GM12878 (cell line): ENCODE data around the gene MIEF1.

ENCODE experiments used
- CHD4 ChIP-seq: fragments of 200-600 bp; sonication (generic); IDR thresholded peaks from 2 replicates; pipeline ENCODE4 v1.6.1; 2016; ENCODE audit warnings: mild to moderate bottlenecking
- EED ChIP-seq: sonication (generic); IDR thresholded peaks from 2 replicates; pipeline ENCODE4 v1.6.1; 2016; ENCODE audit warnings: antibody characterized with exemption, low read depth
- NKRF ChIP-seq: fragments of 450-650 bp; conservative IDR thresholded peaks from 2 replicates; pipeline ENCODE4 v1.6.1; 2017; ENCODE audit warnings: mild to moderate bottlenecking, moderate library complexity
- POLR2AphosphoS5 ChIP-seq: IDR thresholded peaks from 2 replicates; pipeline ENCODE4 v1.6.1; 2011; ENCODE audit warnings: mild to moderate bottlenecking, low read length, inconsistent platforms
- SIN3A ChIP-seq: IDR thresholded peaks from 2 replicates; pipeline ENCODE4 v1.6.1; 2012; ENCODE audit warnings: low read depth, low read length, improper control_type of control experiment
- ZNF274 ChIP-seq: IDR thresholded peaks from one replicate; pipeline ENCODE4 v1.8.0; 2011; ENCODE audit not compliant: insufficient read length, insufficient read depth
- TF ChIP-seq, protein P1 (sequence below): IDR thresholded peaks from 2 replicates; pipeline ENCODE4 v1.6.1; 2012; ENCODE audit warnings: mild to moderate bottlenecking, low read depth, low read length
- TF ChIP-seq, protein P2 (sequence below): IDR thresholded peaks from 2 replicates; pipeline ENCODE4 v1.6.1; 2012; ENCODE audit warnings: low read depth, low read length, improper control_type of control experiment
- TF ChIP-seq, protein P3 (sequence below): fragments of 450-650 bp; IDR thresholded peaks from 2 replicates; pipeline ENCODE4 v1.6.1; 2017; ENCODE audit warnings: antibody characterized with exemption, mild to moderate bottlenecking, moderate library complexity
- TF ChIP-seq, protein P4 (sequence below): IDR thresholded peaks from 2 replicates; pipeline ENCODE4 v1.6.1; 2012; ENCODE audit warnings: low read depth, low read length, improper control_type of control experiment
- TF ChIP-seq, protein P5 (sequence below), 3 experiments: IDR thresholded peaks in 2 of 3; conservative IDR thresholded peaks in 1 of 3; 2 replicates each; pipeline ENCODE4 v1.5.1; 2011; ENCODE audit warnings: low read depth in 3 of 3, low read length in 3 of 3, mild to moderate bottlenecking in 3 of 3, control low read depth in 2 of 3, moderate library complexity in 2 of 3, inconsistent platforms in 1 of 3, mixed read lengths in 1 of 3; ENCODE audit not compliant: control insufficient read depth in 2 of 3, insufficient read depth in 1 of 3; ENCODE audit errors: extremely low read depth in 1 of 3

- TF ChIP-seq EED (no peak), CHD4 (no peak), NKRF (no peak), SIN3A (no peak), POLR2AphosphoS5 (peak; percentile 51; the same call in 1 of the 2 replicates), ZNF274 (no peak)
- TF ChIP-seq, protein P1, sequence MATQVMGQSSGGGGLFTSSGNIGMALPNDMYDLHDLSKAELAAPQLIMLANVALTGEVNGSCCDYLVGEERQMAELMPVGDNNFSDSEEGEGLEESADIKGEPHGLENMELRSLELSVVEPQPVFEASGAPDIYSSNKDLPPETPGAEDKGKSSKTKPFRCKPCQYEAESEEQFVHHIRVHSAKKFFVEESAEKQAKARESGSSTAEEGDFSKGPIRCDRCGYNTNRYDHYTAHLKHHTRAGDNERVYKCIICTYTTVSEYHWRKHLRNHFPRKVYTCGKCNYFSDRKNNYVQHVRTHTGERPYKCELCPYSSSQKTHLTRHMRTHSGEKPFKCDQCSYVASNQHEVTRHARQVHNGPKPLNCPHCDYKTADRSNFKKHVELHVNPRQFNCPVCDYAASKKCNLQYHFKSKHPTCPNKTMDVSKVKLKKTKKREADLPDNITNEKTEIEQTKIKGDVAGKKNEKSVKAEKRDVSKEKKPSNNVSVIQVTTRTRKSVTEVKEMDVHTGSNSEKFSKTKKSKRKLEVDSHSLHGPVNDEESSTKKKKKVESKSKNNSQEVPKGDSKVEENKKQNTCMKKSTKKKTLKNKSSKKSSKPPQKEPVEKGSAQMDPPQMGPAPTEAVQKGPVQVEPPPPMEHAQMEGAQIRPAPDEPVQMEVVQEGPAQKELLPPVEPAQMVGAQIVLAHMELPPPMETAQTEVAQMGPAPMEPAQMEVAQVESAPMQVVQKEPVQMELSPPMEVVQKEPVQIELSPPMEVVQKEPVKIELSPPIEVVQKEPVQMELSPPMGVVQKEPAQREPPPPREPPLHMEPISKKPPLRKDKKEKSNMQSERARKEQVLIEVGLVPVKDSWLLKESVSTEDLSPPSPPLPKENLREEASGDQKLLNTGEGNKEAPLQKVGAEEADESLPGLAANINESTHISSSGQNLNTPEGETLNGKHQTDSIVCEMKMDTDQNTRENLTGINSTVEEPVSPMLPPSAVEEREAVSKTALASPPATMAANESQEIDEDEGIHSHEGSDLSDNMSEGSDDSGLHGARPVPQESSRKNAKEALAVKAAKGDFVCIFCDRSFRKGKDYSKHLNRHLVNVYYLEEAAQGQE, result no peak
- TF ChIP-seq, protein P2, sequence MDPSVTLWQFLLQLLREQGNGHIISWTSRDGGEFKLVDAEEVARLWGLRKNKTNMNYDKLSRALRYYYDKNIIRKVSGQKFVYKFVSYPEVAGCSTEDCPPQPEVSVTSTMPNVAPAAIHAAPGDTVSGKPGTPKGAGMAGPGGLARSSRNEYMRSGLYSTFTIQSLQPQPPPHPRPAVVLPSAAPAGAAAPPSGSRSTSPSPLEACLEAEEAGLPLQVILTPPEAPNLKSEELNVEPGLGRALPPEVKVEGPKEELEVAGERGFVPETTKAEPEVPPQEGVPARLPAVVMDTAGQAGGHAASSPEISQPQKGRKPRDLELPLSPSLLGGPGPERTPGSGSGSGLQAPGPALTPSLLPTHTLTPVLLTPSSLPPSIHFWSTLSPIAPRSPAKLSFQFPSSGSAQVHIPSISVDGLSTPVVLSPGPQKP, result no peak
- TF ChIP-seq, protein P3, sequence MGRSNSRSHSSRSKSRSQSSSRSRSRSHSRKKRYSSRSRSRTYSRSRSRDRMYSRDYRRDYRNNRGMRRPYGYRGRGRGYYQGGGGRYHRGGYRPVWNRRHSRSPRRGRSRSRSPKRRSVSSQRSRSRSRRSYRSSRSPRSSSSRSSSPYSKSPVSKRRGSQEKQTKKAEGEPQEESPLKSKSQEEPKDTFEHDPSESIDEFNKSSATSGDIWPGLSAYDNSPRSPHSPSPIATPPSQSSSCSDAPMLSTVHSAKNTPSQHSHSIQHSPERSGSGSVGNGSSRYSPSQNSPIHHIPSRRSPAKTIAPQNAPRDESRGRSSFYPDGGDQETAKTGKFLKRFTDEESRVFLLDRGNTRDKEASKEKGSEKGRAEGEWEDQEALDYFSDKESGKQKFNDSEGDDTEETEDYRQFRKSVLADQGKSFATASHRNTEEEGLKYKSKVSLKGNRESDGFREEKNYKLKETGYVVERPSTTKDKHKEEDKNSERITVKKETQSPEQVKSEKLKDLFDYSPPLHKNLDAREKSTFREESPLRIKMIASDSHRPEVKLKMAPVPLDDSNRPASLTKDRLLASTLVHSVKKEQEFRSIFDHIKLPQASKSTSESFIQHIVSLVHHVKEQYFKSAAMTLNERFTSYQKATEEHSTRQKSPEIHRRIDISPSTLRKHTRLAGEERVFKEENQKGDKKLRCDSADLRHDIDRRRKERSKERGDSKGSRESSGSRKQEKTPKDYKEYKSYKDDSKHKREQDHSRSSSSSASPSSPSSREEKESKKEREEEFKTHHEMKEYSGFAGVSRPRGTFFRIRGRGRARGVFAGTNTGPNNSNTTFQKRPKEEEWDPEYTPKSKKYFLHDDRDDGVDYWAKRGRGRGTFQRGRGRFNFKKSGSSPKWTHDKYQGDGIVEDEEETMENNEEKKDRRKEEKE, result no peak
- TF ChIP-seq, protein P4, sequence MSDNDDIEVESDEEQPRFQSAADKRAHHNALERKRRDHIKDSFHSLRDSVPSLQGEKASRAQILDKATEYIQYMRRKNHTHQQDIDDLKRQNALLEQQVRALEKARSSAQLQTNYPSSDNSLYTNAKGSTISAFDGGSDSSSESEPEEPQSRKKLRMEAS, result no peak
- TF ChIP-seq, protein P5, sequence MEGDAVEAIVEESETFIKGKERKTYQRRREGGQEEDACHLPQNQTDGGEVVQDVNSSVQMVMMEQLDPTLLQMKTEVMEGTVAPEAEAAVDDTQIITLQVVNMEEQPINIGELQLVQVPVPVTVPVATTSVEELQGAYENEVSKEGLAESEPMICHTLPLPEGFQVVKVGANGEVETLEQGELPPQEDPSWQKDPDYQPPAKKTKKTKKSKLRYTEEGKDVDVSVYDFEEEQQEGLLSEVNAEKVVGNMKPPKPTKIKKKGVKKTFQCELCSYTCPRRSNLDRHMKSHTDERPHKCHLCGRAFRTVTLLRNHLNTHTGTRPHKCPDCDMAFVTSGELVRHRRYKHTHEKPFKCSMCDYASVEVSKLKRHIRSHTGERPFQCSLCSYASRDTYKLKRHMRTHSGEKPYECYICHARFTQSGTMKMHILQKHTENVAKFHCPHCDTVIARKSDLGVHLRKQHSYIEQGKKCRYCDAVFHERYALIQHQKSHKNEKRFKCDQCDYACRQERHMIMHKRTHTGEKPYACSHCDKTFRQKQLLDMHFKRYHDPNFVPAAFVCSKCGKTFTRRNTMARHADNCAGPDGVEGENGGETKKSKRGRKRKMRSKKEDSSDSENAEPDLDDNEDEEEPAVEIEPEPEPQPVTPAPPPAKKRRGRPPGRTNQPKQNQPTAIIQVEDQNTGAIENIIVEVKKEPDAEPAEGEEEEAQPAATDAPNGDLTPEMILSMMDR (IDR thresholded peaks at IDR 0.05 in 2 of 3, conservative IDR thresholded peaks at IDR 0.05 in 1 of 3; ENCODE audit: control insufficient read depth in 2 of 3, extremely low read depth in 1 of 3, insufficient read depth in 1 of 3, low read depth in 3 of 3, low read length in 3 of 3), result no peak
These were observed 15.4 kb downstream of the MIEF1 start for GRCh38 chr22:39517470-39517869.
